Stimulated activated CD8-positive, alpha-beta memory T cell treated with anti-CD3 and anti-CD28 coated beads, Interleukin-12 subunit alpha, Interleukin-12 subunit beta, amount 100 ng/mL, for 24 hours (primary cell): Measurements from ENCODE around the gene ZFP2.

ENCODE experiments used
- DNase-seq: peaks from one replicate; pipeline ENCODE4 v3.0.0-alpha.2; 2020; ENCODE audit errors: extremely low read depth

ZFP2 gene

DNA sequence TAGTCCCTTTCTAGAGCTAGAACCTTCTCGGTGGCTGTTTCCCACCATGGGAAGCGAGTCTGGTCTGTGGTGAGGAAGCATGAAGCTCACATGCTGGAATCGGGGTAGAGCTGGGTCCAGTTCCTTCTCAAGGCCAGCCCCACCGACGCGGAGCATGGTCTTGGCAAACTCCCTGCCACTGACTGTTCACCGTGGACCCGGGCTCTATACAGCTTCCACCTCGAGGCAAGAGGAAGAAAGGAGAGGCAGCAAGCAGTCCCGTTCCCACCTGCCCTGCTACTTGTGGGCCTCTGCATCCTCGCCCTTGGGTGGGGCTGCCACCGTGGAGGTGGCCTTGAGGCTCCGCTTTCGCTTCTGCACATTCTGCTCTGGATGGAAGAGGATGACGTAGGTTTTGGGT lies 85.7 kb downstream of the ZFP2 start:
- DNase-seq, result no peak
